H9 (cell line): ENCODE results near the gene SLC17A5. TPM values are rescaled to one million over a fixed set of nuclear protein-coding genes. Genes with fewer than 3 reads are reported as not detected.

Source experiments
- DNase-seq: peaks from one replicate; pipeline ENCODE4 v3.0.0-alpha.2; 2017
- H2AFZ ChIP-seq: one replicate; pipeline ENCODE4 v1.6.1; 2013; ENCODE audit warnings: mild to moderate bottlenecking, low read length, control low read depth, moderate library complexity
- H2AK5ac ChIP-seq: 2 replicates; pipeline ENCODE4 v1.6.1; 2013; ENCODE audit warnings: low read length, control low read depth, mixed read lengths; ENCODE audit not compliant: insufficient read length
- H2BK120ac ChIP-seq: one replicate; pipeline ENCODE4 v1.6.1; 2013; ENCODE audit warnings: low read depth, mild to moderate bottlenecking, low read length, control low read depth, inconsistent platforms; ENCODE audit not compliant: poor library complexity, severe bottlenecking
- H2BK12ac ChIP-seq: 2 replicates; pipeline ENCODE4 v1.6.1; 2013; ENCODE audit warnings: low read length, control low read depth, mixed read lengths, low read depth; ENCODE audit not compliant: insufficient read length
- H2BK15ac ChIP-seq: 2 replicates; pipeline ENCODE4 v1.6.1; 2013; ENCODE audit warnings: low read depth, low read length, control low read depth
- H2BK20ac ChIP-seq: one replicate; pipeline ENCODE4 v1.6.1; 2013; ENCODE audit warnings: low read depth, mild to moderate bottlenecking, low read length, control low read depth, inconsistent platforms; ENCODE audit not compliant: poor library complexity, severe bottlenecking
- H2BK5ac ChIP-seq: 2 replicates; pipeline ENCODE4 v1.6.1; 2013; ENCODE audit warnings: low read length, control low read depth, mixed read lengths; ENCODE audit not compliant: insufficient read length
- H3K14ac ChIP-seq: 2 replicates; pipeline ENCODE4 v1.6.1; 2013; ENCODE audit warnings: low read length, control low read depth; ENCODE audit not compliant: insufficient read depth
- H3K18ac ChIP-seq: 2 replicates; pipeline ENCODE4 v1.6.1; 2013; ENCODE audit warnings: low read depth, mild to moderate bottlenecking, mixed read lengths, low read length, control low read depth; ENCODE audit not compliant: insufficient read length
- H3K23ac ChIP-seq: 2 replicates; pipeline ENCODE4 v1.6.1; 2013; ENCODE audit warnings: low read length, control low read depth, mixed read lengths, low read depth; ENCODE audit not compliant: insufficient read length
- H3K23me2 ChIP-seq: 2 replicates; pipeline ENCODE4 v1.6.1; 2013; ENCODE audit warnings: low read depth, mild to moderate bottlenecking, mixed read lengths, low read length, control low read depth; ENCODE audit not compliant: insufficient read length, poor library complexity, severe bottlenecking
- H3K27ac ChIP-seq: 2 replicates; pipeline ENCODE4 v1.5.1; 2013; ENCODE audit warnings: low read length, control low read depth, mixed read lengths, low read depth; ENCODE audit not compliant: insufficient read length
- H3K27me3 ChIP-seq: 2 replicates; pipeline ENCODE4 v1.6.1; 2013; ENCODE audit warnings: low read length, control low read depth, inconsistent platforms; ENCODE audit not compliant: insufficient read depth
- H3K4ac ChIP-seq: 2 replicates; pipeline ENCODE4 v1.6.1; 2013; ENCODE audit warnings: low read depth, mild to moderate bottlenecking, control low read depth, inconsistent platforms, low read length, moderate library complexity
- H3K4me1 ChIP-seq: 2 replicates; pipeline ENCODE4 v1.6.1; 2013; ENCODE audit warnings: low read length, control low read depth, inconsistent platforms; ENCODE audit not compliant: insufficient read depth
- H3K4me2 ChIP-seq: 2 replicates; pipeline ENCODE4 v1.6.1; 2013; ENCODE audit warnings: low read length, control low read depth, mixed read lengths; ENCODE audit not compliant: insufficient read length, insufficient read depth
- H3K56ac ChIP-seq: 2 replicates; pipeline ENCODE4 v1.6.1; 2013; ENCODE audit warnings: low read depth, mild to moderate bottlenecking, mixed read lengths, low read length, control low read depth; ENCODE audit not compliant: insufficient read length
- H3K79me1 ChIP-seq: 2 replicates; pipeline ENCODE4 v1.6.1; 2013; ENCODE audit warnings: low read depth, mild to moderate bottlenecking, moderate library complexity, low read length, control low read depth, inconsistent platforms; ENCODE audit not compliant: insufficient read depth, poor library complexity, severe bottlenecking
- H3K79me2 ChIP-seq: 2 replicates; pipeline ENCODE4 v1.6.1; 2013; ENCODE audit warnings: low read length, control low read depth, inconsistent platforms; ENCODE audit not compliant: insufficient read depth
- H3K9ac ChIP-seq: 2 replicates; pipeline ENCODE4 v1.6.1; 2013; ENCODE audit warnings: low read length, control low read depth, mixed read lengths; ENCODE audit not compliant: insufficient read length; ENCODE audit errors: extremely low read depth
- H3K9me3 ChIP-seq: one replicate; pipeline ENCODE4 v1.6.1; 2013; ENCODE audit warnings: low read depth, low read length, inconsistent platforms; ENCODE audit not compliant: control insufficient read depth
- H3T11ph ChIP-seq: one replicate; pipeline ENCODE4 v1.6.1; 2013; ENCODE audit warnings: mild to moderate bottlenecking, low read length, control low read depth, inconsistent platforms
- H4K20me1 ChIP-seq: one replicate; pipeline ENCODE4 v1.6.1; 2013; ENCODE audit not compliant: control insufficient read depth, insufficient read length, insufficient read depth
- H4K5ac ChIP-seq: 2 replicates; pipeline ENCODE4 v1.6.1; 2013; ENCODE audit warnings: low read depth, mild to moderate bottlenecking, mixed read lengths, low read length, control low read depth; ENCODE audit not compliant: insufficient read length
- H4K8ac ChIP-seq: replicated peaks from 2 replicates; pipeline ENCODE4 v1.6.1; 2013; ENCODE audit warnings: low read length, control low read depth, mixed read lengths, low read depth; ENCODE audit not compliant: insufficient read length
- H4K91ac ChIP-seq: 2 replicates; pipeline ENCODE4 v1.6.1; 2013; ENCODE audit warnings: low read depth, mild to moderate bottlenecking, moderate library complexity, mixed read lengths, low read length, control low read depth; ENCODE audit not compliant: insufficient read length
- H3K27ac Mint-ChIP-seq, 3 experiments: 2 replicates in 2 of 3; 3 replicates in 1 of 3; pipeline ENCODE4 v1.8.0; 2020 to 2021; ENCODE audit warnings: mixed read lengths in 3 of 3, mild to moderate bottlenecking in 1 of 3, moderate library complexity in 1 of 3
- H3K27me3 Mint-ChIP-seq: 2 replicates; pipeline ENCODE4 v1.8.0; 2021; ENCODE audit warnings: low read depth, mild to moderate bottlenecking, moderate library complexity, mixed read lengths
- H3K36me3 Mint-ChIP-seq, 3 experiments: 2 replicates in 2 of 3; 3 replicates in 1 of 3; pipeline ENCODE4 v1.8.0; 2020 to 2021; ENCODE audit warnings: low read depth in 3 of 3, mixed read lengths in 3 of 3; ENCODE audit not compliant: insufficient read depth in 1 of 3
- H3K4me1 Mint-ChIP-seq, 2 experiments: 2 replicates each; pipeline ENCODE4 v1.8.0; 2020; ENCODE audit warnings: mixed read lengths in 2 of 2
- H3K4me3 Mint-ChIP-seq, 2 experiments: 2 replicates in 1 of 2; 3 replicates in 1 of 2; pipeline ENCODE4 v1.8.0; 2020 to 2021; ENCODE audit warnings: mild to moderate bottlenecking in 2 of 2, mixed read lengths in 2 of 2, moderate library complexity in 1 of 2
- H3K9me3 Mint-ChIP-seq, 2 experiments: 2 replicates in 1 of 2; 3 replicates in 1 of 2; pipeline ENCODE4 v1.8.0; 2020; ENCODE audit warnings: mild to moderate bottlenecking in 2 of 2, mixed read lengths in 2 of 2, moderate library complexity in 1 of 2
- CTCF ChIP-seq: fragments of 200-600 bp; sonication (generic); conservative IDR thresholded peaks from 3 replicates; pipeline ENCODE4 v1.8.0; 2021; ENCODE audit warnings: antibody characterized with exemption, mild to moderate bottlenecking
- WGBS: extraction: QIAGEN DNeasy Blood & Tissue Kit; methylation state at CpG from one replicate; pipeline ENCODE4 v1.1.7; 2013; ENCODE audit warnings: missing lambda C conversion rate, low lambda C conversion rate, mixed read lengths; ENCODE audit not compliant: insufficient read length; ENCODE audit errors: extremely low coverage; 5-methylcytosine and 5-hydroxymethylcytosine counted together
- total RNA-seq: library from RNA; stranded (reverse); gene quantifications from 2 replicates; pipeline ENCODE4 v1.2.1, GENCODE V29; 2021

The SLC17A5 gene
- total RNA-seq, 1 experiment from 2014 or later: 8.9 TPM

- Mint-ChIP-seq H3K27ac (0 out of 7 replicates have a peak overlapping the region, but pooled peaks of 1 of the 3 experiments have one; percentile 18), H3K36me3 (peaks cover 6 to 21% (median 13%) of the 10 kb centered on the region in 3 experiments; a peak in 6 of 7 replicates), H3K27me3 (no peaks in the 10 kb centered on the region), H3K4me1 (peaks cover 8% of the 10 kb centered on the region in 2 experiments), H3K9me3 (no peaks in the 10 kb centered on the region), H3K4me3 (peak overlapping the region; percentile 66 to 74)
- no peak overlapping the region for H2BK12ac ChIP-seq
- H3K14ac ChIP-seq: no peak overlapping the region
- no peaks in the 10 kb centered on the region for H3K79me1 ChIP-seq
- H3K23me2 ChIP-seq: no peaks in the 10 kb centered on the region
- H3K79me2 ChIP-seq: no peaks in the 10 kb centered on the region
- H3K9ac ChIP-seq: no peak overlapping the region
- no peak overlapping the region for H4K8ac ChIP-seq
- H4K20me1 ChIP-seq: no peaks in the 10 kb centered on the region
- peak overlapping the region; percentile 27 for H3K4me2 ChIP-seq
- no peaks in the 10 kb centered on the region for H3K9me3 ChIP-seq
- no peak overlapping the region for H3K4ac ChIP-seq
- no peak overlapping the region for H2BK20ac ChIP-seq
- no peaks in the 10 kb centered on the region for H3K27me3 ChIP-seq
- H2BK15ac ChIP-seq: no peak overlapping the region
- no peaks in the 10 kb centered on the region for H3K4me1 ChIP-seq
- no peak overlapping the region for H3K18ac ChIP-seq
- H3T11ph ChIP-seq: no peak overlapping the region
- no peak overlapping the region for H2BK5ac ChIP-seq
- H2AK5ac ChIP-seq: no peak overlapping the region
- H3K27ac ChIP-seq: no peak overlapping the region
- no peak overlapping the region for H3K23ac ChIP-seq
- no peak overlapping the region for H3K56ac ChIP-seq
- H4K91ac ChIP-seq: no peak overlapping the region
- H4K5ac ChIP-seq: no peak overlapping the region
- no peak for TF ChIP-seq CTCF
- WGBS: no CpG with 5 or more reads among the region's 10 CpGs
- no peak overlapping the region for H2AFZ ChIP-seq
- H2BK120ac ChIP-seq: no peak overlapping the region
- no peak for DNase-seq
Measured at GRCh38 chr6:73644941-73645591, 8.7 kb downstream of the SLC17A5 start.
